GM12878 (cell line): ENCODE data around the gene KRT20. TPM values are rescaled to one million over a fixed set of nuclear protein-coding genes. Genes with fewer than 3 reads are reported as not detected.

ENCODE experiments used
- ATAC-seq: fragments of 200-7000 bp; cut with Tn5 transposase; 3 replicates; pipeline ENCODE4 v1.9.1; 2020; ENCODE audit warnings: mild to moderate bottlenecking, moderate library complexity
- BruUV-seq: library from RNA; stranded (reverse); fragments of 400-500 nt; replicated peaks from 2 replicates; lab custom pipeline; 2021; lab: Mats Ljungman, UMichigan
- CTCF ChIA-PET: fragments of 300-600 bp; sonication (Branson Sonifier 250); formaldehyde crosslinking; extraction: SDS; loops from one replicate; lab custom pipeline; 2021; ENCODE audit warnings: inconsistent platforms; lab: Yijun Ruan, JAX
- POLR2A ChIA-PET: fragments of 350-600 bp; formaldehyde crosslinking; extraction: SDS; loops from one replicate; lab custom pipeline; 2021; ENCODE audit warnings: inconsistent platforms; lab: Charles Lee
- RAD21 ChIA-PET: fragments of 300-600 bp; sonication (Branson Sonifier 250); formaldehyde crosslinking; loops from one replicate; lab custom pipeline; 2023; ENCODE audit warnings: antibody characterized with exemption; ENCODE audit not compliant: unreplicated experiment; lab: Charles Lee
- SMC1A ChIA-PET: fragments of 300-600 bp; sonication (Branson Sonifier 250); formaldehyde crosslinking; loops from one replicate; lab custom pipeline; 2023; ENCODE audit not compliant: unreplicated experiment, uncharacterized antibody; lab: Charles Lee
- DNase-seq: peaks from one replicate; pipeline ENCODE4 v3.0.0-alpha.2; 2011; ENCODE audit warnings: low read depth, low spot score
- FAIRE-seq: peaks from 3 replicates; lab custom pipeline; 2011; peaks lifted over from hg19 to GRCh38; lab: Jason Lieb, UNC
- H2AFZ ChIP-seq: 2 replicates; pipeline ENCODE4 v1.6.0; 2011; ENCODE audit warnings: low read depth, low read length, control low read depth; ENCODE audit not compliant: control insufficient read depth
- H3K27ac ChIP-seq: 2 replicates; pipeline ENCODE4 v1.5.1; 2011; ENCODE audit warnings: control low read depth; ENCODE audit not compliant: control insufficient read depth, insufficient read depth
- H3K27me3 ChIP-seq, 2 experiments: replicated peaks in 1 of 2; 2 replicates each; pipeline versions ENCODE4 v1.6.0 to v1.6.1; 2011; ENCODE audit warnings: low read length in 1 of 2; ENCODE audit not compliant: control insufficient read depth in 2 of 2, insufficient read depth in 2 of 2
- H3K36me3 ChIP-seq, 2 experiments: 2 replicates each; pipeline ENCODE4 v1.5.1; 2011; ENCODE audit warnings: low read length in 1 of 2; ENCODE audit not compliant: control insufficient read depth in 2 of 2, insufficient read depth in 2 of 2
- H3K4me1 ChIP-seq: 2 replicates; pipeline ENCODE4 v1.6.1; 2011; ENCODE audit warnings: mild to moderate bottlenecking, low read length, moderate library complexity, mixed read lengths; ENCODE audit not compliant: control insufficient read depth, insufficient read depth
- H3K4me2 ChIP-seq: 2 replicates; pipeline ENCODE4 v1.6.0; 2011; ENCODE audit warnings: control low read depth; ENCODE audit not compliant: control insufficient read depth, insufficient read depth
- H3K4me3 ChIP-seq: fragments of 200-600 bp; sonication (generic); 2 replicates; pipeline ENCODE4 v1.5.1; 2016
- H3K79me2 ChIP-seq: 2 replicates; pipeline ENCODE4 v1.6.0; 2011; ENCODE audit warnings: low read length; ENCODE audit not compliant: control insufficient read depth, insufficient read depth
- H3K9ac ChIP-seq: 2 replicates; pipeline ENCODE4 v1.8.0; 2011; ENCODE audit warnings: low read length, control low read depth, mixed read lengths; ENCODE audit not compliant: control insufficient read depth, insufficient read depth
- H3K9me3 ChIP-seq: replicated peaks from 3 replicates; pipeline ENCODE4 v1.5.1; 2011; ENCODE audit warnings: mild to moderate bottlenecking, low read length; ENCODE audit not compliant: control insufficient read depth, insufficient read depth
- H4K20me1 ChIP-seq: 2 replicates; pipeline ENCODE4 v1.6.0; 2011; ENCODE audit not compliant: control insufficient read depth, insufficient read depth
- CEBPZ ChIP-seq: fragments of 150-350 bp; IDR thresholded peaks from 2 replicates; pipeline ENCODE4 v1.6.1; 2016; ENCODE audit warnings: low read depth, low read length
- FOXK2 ChIP-seq: fragments of 450-650 bp; IDR thresholded peaks from 2 replicates; pipeline ENCODE4 v1.6.1; 2017; ENCODE audit warnings: mild to moderate bottlenecking, moderate library complexity
- IRF3 ChIP-seq: fragments of 450-650 bp; IDR thresholded peaks from 2 replicates; pipeline ENCODE4 v1.6.1; 2014; ENCODE audit warnings: mild to moderate bottlenecking
- PAX5 ChIP-seq: IDR thresholded peaks from 2 replicates; pipeline ENCODE4 v1.6.1; 2011; ENCODE audit warnings: low read depth, low read length, borderline replicate concordance
- PAX8 ChIP-seq: fragments of 450-650 bp; IDR thresholded peaks from 2 replicates; pipeline ENCODE4 v1.6.1; 2017; ENCODE audit warnings: mild to moderate bottlenecking, moderate library complexity
- RELB ChIP-seq: fragments of 450-650 bp; IDR thresholded peaks from 2 replicates; pipeline ENCODE4 v1.6.1; 2017; ENCODE audit warnings: low read depth, mild to moderate bottlenecking, moderate library complexity
- ZBTB11 ChIP-seq: fragments of 450-650 bp; formaldehyde crosslinking; IDR thresholded peaks from 2 replicates; pipeline ENCODE4 v1.5.0; 2022; ENCODE audit warnings: mild to moderate bottlenecking, missing genetic modification characterization
- ZNF592 ChIP-seq: fragments of 450-650 bp; IDR thresholded peaks from 2 replicates; pipeline ENCODE4 v1.6.1; 2017; ENCODE audit warnings: mild to moderate bottlenecking, moderate library complexity
- ZSCAN29 ChIP-seq: fragments of 450-650 bp; IDR thresholded peaks from 2 replicates; pipeline ENCODE4 v1.6.1; 2017; ENCODE audit warnings: mild to moderate bottlenecking, moderate library complexity
- WGBS: methylation state at CpG from one replicate; pipeline ENCODE4 v1.1.6; 2016; ENCODE audit warnings: low lambda C conversion rate; ENCODE audit not compliant: insufficient replicate concordance, insufficient coverage; ENCODE audit errors: missing lambda C conversion rate; 5-methylcytosine and 5-hydroxymethylcytosine counted together
- in situ Hi-C: fragments of 300-500 bp; cut with MboI; formaldehyde crosslinking; loops from 9 replicates; pipeline ENCODE4 v1.14.3; 2018; ENCODE audit warnings: mixed read lengths
- intact Hi-C: fragments of 100-400 bp; cut with micrococcal nuclease; formaldehyde crosslinking; loops from one replicate; pipeline ENCODE4 v1.14.2; 2022; ENCODE audit not compliant: unreplicated experiment
- polyA plus RNA-seq, 11 experiments: library from polyadenylated mRNA; depleted of rRNA in 4 of 11; unstranded in 6 of 11; stranded (reverse) in 5 of 11; fragments of >200 nt; fragmentation: Nextera tagmentation in 4 of 11; fragmentation: Illumina TruSeq in 1 of 11; extraction: Ambion mirVana in 4 of 11; extraction: Trizol in 1 of 11; gene quantifications; 1 replicate in 1 of 11; 2 replicates in 10 of 11; pipeline versions ENCODE4 v1.2.1 to v1.2.3, GENCODE V29; 2011 to 2016; ENCODE audit warnings: inconsistent platforms in 2 of 11, missing spikeins in 2 of 11, low read depth in 1 of 11
- total RNA-seq, 4 experiments: library from RNA; depleted of rRNA in 3 of 4; stranded (reverse); fragments of >200 nt in 3 of 4; fragmentation: Illumina TruSeq in 1 of 4; extraction: Trizol in 1 of 4; gene quantifications; 2 replicates each; pipeline versions ENCODE4 v1.2.1 to v1.2.3, GENCODE V29; 2013 to 2021

Gene KRT20
- total and polyA plus RNA-seq, 10 of the 15 experiments (the other 5 are each of a cell fraction or from before 2014, with no cell fraction given) = 0.23 TPM; not detected in 9

GRCh38 chr17:40854175-40854814 is 30.7 kb downstream of the KRT20 start:
- no TSS peak for BruUV-seq
- RAD21 ChIA-PET = interaction anchor here (2.0 kb wide), 1 partner anchor 9 kb away, joined by 5 read pairs; no protein-coding TSS in a partner anchor
- Histone ChIP-seq H4K20me1 (no peaks in the 10 kb centered on the region), H2AFZ (no peak overlapping the region)
- no peak for TF ChIP-seq FOXK2
- TF ChIP-seq CEBPZ = no peak
- no peak for TF ChIP-seq PAX8
- TF ChIP-seq RELB = no peak
- no peak for TF ChIP-seq ZSCAN29
- no peak for TF ChIP-seq PAX5
- TF ChIP-seq ZNF592 = no peak
- TF ChIP-seq IRF3 = no peak
- TF ChIP-seq ZBTB11 = no peak
- TF ChIP-seq, all 136 proteins: peak for 0
- Histone ChIP-seq H3K79me2 (no peaks in the 10 kb centered on the region), H3K36me3 (no peaks in the 10 kb centered on the region), H3K4me1 (no peaks in the 10 kb centered on the region), H3K4me2 (no peak overlapping the region), H3K27ac (no peak overlapping the region), H3K4me3 (no peak overlapping the region), H3K9me3 (no peaks in the 10 kb centered on the region), H3K27me3 (peaks cover 0 to 2% of the 10 kb centered on the region in 2 experiments; a peak in 2 of 4 replicates), H3K9ac (no peak overlapping the region)
- in situ Hi-C loops (no loop called here), intact Hi-C loops (no loop called here)
- ChIA-PET SMC1A (no interaction called here), CTCF (interaction anchor here (1.0 kb wide), 1 partner anchor 51 kb away, joined by 3 read pairs; no protein-coding TSS in a partner anchor), POLR2A (no interaction called here)
- FAIRE-seq (no peak), DNase-seq (no peak), ATAC-seq (no peak)
- WGBS = 6% methylated on average over 6 of the region's 6 CpGs
